ENCODE data around the gene UST. TPM values are rescaled to one million over a fixed set of nuclear protein-coding genes. Genes with fewer than 3 reads are reported as not detected.

UST gene
- total and polyA plus RNA-seq, 9 of the 15 experiments (the other 6 are each of a cell fraction or from before 2014, with no cell fraction given) = 0.04 to 0.10 TPM; not detected in 7

GRCh38 chr6:148845464-148845863, 98.6 kb downstream of the UST start (continued):
- no peak for TF ChIP-seq PRDM10 (IDR thresholded peaks at IDR 0.05; ENCODE audit: partially characterized antibody)
- no peak for TF ChIP-seq THAP12 (CRISPR knock-in tag; IDR thresholded peaks at IDR 0.05)
- no peak for TF ChIP-seq NFE2 (IDR thresholded peaks at IDR 0.05; ENCODE audit: low read depth)
- no peak for TF ChIP-seq RUNX1 (IDR thresholded peaks at IDR 0.05; ENCODE audit: low read depth)
